ENCODE measurements around the gene R3HDML.
A peak's percentile ranks its signal among the peaks of the same experiment; 100 is the strongest.
"Not testable (repeated sequence)": the region's sequence is repeated elsewhere in the genome, so short reads cannot be mapped to it uniquely, and the experiment has no call there.

R3HDML gene

GRCh38 chr20:44336725-44337380 is at the start of gene R3HDML:
Gene R3HDML (plus strand): TSS chr20:44337043. CDS start chr20:44337158, 115 bp downstream.
- DNase-seq (ENCODE audit: low read depth in 2 of 2) = no peak

GRCh38 chr20:44287272-44288097 is 49.4 kb upstream of the R3HDML start:
- no peak for DNase-seq (ENCODE audit: low read depth in 2 of 2)

GRCh38 chr20:44288252-44288651 is 48.6 kb upstream of the R3HDML start:
- no peak for DNase-seq (ENCODE audit: low read depth in 2 of 2)

- DNase-seq (ENCODE audit: low read depth in 2 of 2) = no peak
Measured at GRCh38 chr20:44291754-44292153, 45.1 kb upstream of the R3HDML start.

GRCh38 chr20:44296011-44296410 is 40.8 kb upstream of the R3HDML start:
- DNase-seq (ENCODE audit: low read depth in 2 of 2) = no peak

- DNase-seq (ENCODE audit: low read depth in 2 of 2) = no peak
Measured at GRCh38 chr20:44297721-44298120, 39.1 kb upstream of the R3HDML start.

- DNase-seq (ENCODE audit: low read depth in 2 of 2) = not testable (repeated sequence)
Measured at GRCh38 chr20:44299011-44299535, 37.8 kb upstream of the R3HDML start.

GRCh38 chr20:44301285-44301684 is 35.6 kb upstream of the R3HDML start:
- no peak for DNase-seq (ENCODE audit: low read depth in 2 of 2)

GRCh38 chr20:44302026-44302669 is 34.7 kb upstream of the R3HDML start:
- no peak for DNase-seq (ENCODE audit: low read depth in 2 of 2)

- no peak for DNase-seq (ENCODE audit: low read depth in 2 of 2)
Measured at GRCh38 chr20:44302736-44303135, 34.1 kb upstream of the R3HDML start.

- DNase-seq (ENCODE audit: low read depth in 2 of 2) = no peak
Measured at GRCh38 chr20:44304383-44304782, 32.5 kb upstream of the R3HDML start.

GRCh38 chr20:44306927-44307326 is 29.9 kb upstream of the R3HDML start:
- DNase-seq (ENCODE audit: low read depth in 2 of 2) = no peak

GRCh38 chr20:44309763-44310663 is 26.8 kb upstream of the R3HDML start:
- DNase-seq (ENCODE audit: low read depth in 2 of 2) = no peak

GRCh38 chr20:44310664-44311639 is 25.9 kb upstream of the R3HDML start, which contains the start of gene FITM2:
Gene FITM2 (minus strand): TSS chr20:44311202. CDS start chr20:44311148, 54 bp downstream.
- DNase-seq (ENCODE audit: low read depth in 2 of 2) = peak; percentile 99

- DNase-seq (ENCODE audit: low read depth in 2 of 2) = no peak
Measured at GRCh38 chr20:44314870-44315269, 22.0 kb upstream of the R3HDML start.

- no peak for DNase-seq (ENCODE audit: low read depth in 2 of 2)
Measured at GRCh38 chr20:44319839-44320422, 16.9 kb upstream of the R3HDML start.

GRCh38 chr20:44324343-44324742 is 12.5 kb upstream of the R3HDML start:
- no peak for DNase-seq (ENCODE audit: low read depth in 2 of 2)

- no peak for DNase-seq (ENCODE audit: low read depth in 2 of 2)
Measured at GRCh38 chr20:44326391-44327159, 10.3 kb upstream of the R3HDML start.

GRCh38 chr20:44327748-44328147 is 9.1 kb upstream of the R3HDML start:
- DNase-seq (ENCODE audit: low read depth in 2 of 2) = not testable (repeated sequence)
